Kidney (tissue), 14 donors: ENCODE data around the gene RYK. TPM values are rescaled to one million over a fixed set of nuclear protein-coding genes. Genes with fewer than 3 reads are reported as not detected.

Experiments used
- DNase-seq, 5 donors: peaks; one replicate each; pipeline ENCODE4 v3.0.0-alpha.2; 2013 to 2020
- FAIRE-seq: peaks from 2 replicates; lab custom pipeline; 2012; peaks lifted over from hg19 to GRCh38; lab: Jason Lieb, UNC
- H3K27ac ChIP-seq, 2 donors: one replicate each; pipeline ENCODE4 v1.7.0; 2013; ENCODE audit warnings: low read depth in 2 of 2, low read length in 2 of 2, inconsistent platforms in 1 of 2
- H3K27me3 ChIP-seq: one replicate; pipeline ENCODE4 v1.7.1; 2013; ENCODE audit warnings: low read length, inconsistent platforms; ENCODE audit not compliant: control insufficient read depth, insufficient read depth
- H3K36me3 ChIP-seq, 3 donors: one replicate each; pipeline versions ENCODE4 v1.7.0 to v1.7.1; 2013; ENCODE audit warnings: low read length in 3 of 3, control low read depth in 1 of 3, inconsistent platforms in 1 of 3; ENCODE audit not compliant: insufficient read depth in 3 of 3, control insufficient read depth in 2 of 3
- H3K4me1 ChIP-seq, 3 donors: one replicate each; pipeline versions ENCODE4 v1.7.0 to v1.7.1; 2013; ENCODE audit warnings: low read length in 3 of 3, inconsistent platforms in 1 of 3, low read depth in 1 of 3; ENCODE audit not compliant: control insufficient read depth in 2 of 3, insufficient read depth in 2 of 3
- H3K4me3 ChIP-seq, 3 donors: one replicate each; pipeline versions ENCODE4 v1.7.0 to v1.8.1; 2013; ENCODE audit warnings: low read length in 3 of 3, control low read depth in 1 of 3, inconsistent platforms in 1 of 3
- H3K9ac ChIP-seq, 3 donors: one replicate each; pipeline versions ENCODE4 v1.7.0 to v1.7.1; 2013; ENCODE audit warnings: low read length in 3 of 3, control low read depth in 1 of 3, inconsistent platforms in 1 of 3
- H3K9me3 ChIP-seq, 3 donors: one replicate each; pipeline versions ENCODE4 v1.7.0 to v1.7.1; 2013; ENCODE audit warnings: low read length in 3 of 3, control low read depth in 1 of 3, inconsistent platforms in 1 of 3; ENCODE audit not compliant: control insufficient read depth in 2 of 3, insufficient read depth in 1 of 3
- CTCF ChIP-seq: IDR thresholded peaks from 3 replicates; pipeline ENCODE4 v1.5.1; 2012; ENCODE audit warnings: mild to moderate bottlenecking, moderate library complexity, borderline replicate concordance; ENCODE audit not compliant: insufficient read depth; ENCODE audit errors: extremely low read depth
- intact Hi-C: fragments of 100-400 bp; cut with DNase I; formaldehyde crosslinking; loops from one replicate; pipeline ENCODE4 v1.11.1; 2022
- polyA plus RNA-seq: library from polyadenylated mRNA; stranded (reverse); fragments of 350-450 nt; fragmentation: Illumina TruSeq; extraction: RNeasy Lipid Tissue Mini Kit (QIAGEN cat#74804); gene quantifications from one replicate; pipeline ENCODE4 v1.2.3, GENCODE V29; 2014; ENCODE audit warnings: low read depth, low replicate concordance; ENCODE audit not compliant: insufficient read depth
- total RNA-seq: library from RNA; stranded (reverse); fragmentation: NEBNext Ultra II Directional; extraction: Animal tissue kit (Norgen Biotek cat#: 25700); gene quantifications from one replicate; pipeline ENCODE4 v1.2.1, GENCODE V29; 2021
- donor health status: control.
- donor health status: control.
- donor health status: control.
- donor health status: control.
- donor health status: control.
- donor health status: DM: yes; HTN: yes; CAD: no.
- donor health status: Normal renal cell carcinoma (clear cell type).

The RYK gene
- total and polyA plus RNA-seq, 2 donors from 2014 or later, result 32.2 to 50.9 TPM

DNA sequence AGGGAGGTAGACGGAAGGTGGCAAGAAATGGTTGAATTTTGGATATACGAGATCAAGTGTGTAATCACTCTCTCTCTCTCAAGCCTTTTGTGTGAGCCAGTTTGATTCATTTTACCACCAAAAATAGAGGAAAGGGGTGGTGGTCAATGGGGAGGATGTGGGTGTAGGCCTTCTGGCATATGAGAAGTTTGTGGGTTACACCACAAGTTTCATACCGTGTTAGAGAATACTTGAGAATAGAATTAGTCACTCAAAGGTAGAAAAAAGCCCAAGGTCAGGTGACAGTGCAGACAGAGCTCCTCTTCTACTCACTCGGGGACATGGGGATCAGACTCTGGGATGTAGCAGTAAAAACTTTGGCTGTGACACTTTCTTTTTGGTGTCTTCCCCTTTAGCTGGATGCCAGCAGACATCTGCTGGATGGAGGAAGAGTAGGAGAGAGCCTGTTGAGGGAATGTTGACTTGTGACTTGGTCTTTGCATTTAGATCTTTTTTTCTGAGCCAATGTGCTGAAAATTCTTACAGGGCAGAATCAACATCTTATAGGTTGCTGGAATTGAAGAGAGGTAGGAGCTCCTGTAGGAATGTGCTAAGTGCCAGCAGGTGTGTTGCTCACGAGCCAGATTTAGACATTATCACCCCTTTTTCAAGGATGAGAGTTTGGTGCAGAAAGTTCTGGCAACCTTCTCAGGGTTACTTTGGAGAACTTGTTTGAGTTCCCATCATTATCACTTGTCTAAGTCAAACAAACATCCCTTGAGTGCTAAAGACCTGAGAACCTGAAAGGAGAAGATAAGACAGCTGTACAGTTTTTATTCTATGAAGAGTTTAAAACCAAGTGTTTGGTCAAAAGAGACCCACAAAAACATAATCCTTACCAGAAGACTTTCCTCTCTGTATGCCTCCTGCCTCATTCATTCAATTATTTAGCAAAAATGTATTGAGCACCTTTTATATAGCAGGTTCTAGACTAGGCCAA, 43.9 kb upstream of the RYK start:
- intact Hi-C loops, result no loop called here
- Histone ChIP-seq H3K9ac (no peak overlapping the region), H3K27ac (no peak overlapping the region), H3K4me1 (peaks cover 0 to 2% (median 0%) of the 10 kb centered on the region in 3 donors), H3K9me3 (no peaks in the 10 kb centered on the region), H3K4me3 (no peak overlapping the region), H3K27me3 (no peaks in the 10 kb centered on the region), H3K36me3 (no peaks in the 10 kb centered on the region)
- DNase-seq (no peak), FAIRE-seq (no peak)
- no peak for TF ChIP-seq CTCF

DNA sequence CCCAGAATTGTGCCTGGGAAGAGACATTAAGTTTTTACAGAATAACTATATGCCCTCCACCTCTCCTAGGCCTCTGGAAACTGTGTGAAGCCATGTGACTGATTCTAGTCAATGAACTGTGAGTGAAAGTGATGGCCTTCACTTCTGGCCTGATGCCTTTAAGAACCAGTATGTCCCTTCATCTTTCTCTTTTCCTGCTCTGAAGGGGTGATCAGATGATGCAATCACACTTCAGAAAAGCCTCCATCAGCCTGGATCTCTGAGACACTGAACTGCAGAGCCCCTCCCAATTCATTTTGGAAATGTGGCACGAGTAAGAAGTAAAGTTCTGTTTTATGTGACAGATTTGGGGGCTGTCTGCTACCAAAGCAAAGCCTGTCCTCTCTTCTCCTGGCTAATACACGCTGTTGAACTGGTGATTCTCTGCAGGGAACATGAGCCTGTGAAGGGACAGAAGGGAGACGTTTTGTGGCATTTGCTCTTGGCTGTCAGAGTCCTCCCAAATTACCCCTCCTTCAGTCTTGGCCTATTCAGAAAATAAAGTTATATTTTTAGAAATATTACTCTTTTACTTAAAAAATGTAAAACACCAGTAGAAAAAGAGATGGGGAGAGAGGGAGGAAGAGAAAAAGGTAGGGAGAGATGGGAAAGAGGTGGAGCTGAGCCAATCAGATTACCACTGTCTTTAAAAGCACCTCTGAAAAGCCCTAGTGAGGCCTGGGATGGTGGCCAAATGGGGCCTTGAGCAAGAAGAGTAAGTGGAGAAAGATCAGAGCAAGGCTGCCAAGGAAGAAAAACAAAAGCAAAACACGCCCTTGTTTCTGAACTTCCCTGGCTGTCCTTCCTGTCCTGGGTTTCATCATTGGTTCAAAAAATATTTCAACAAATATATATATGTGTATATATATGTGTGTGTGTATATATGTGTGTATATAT, 40.9 kb upstream of the RYK start:
- TF ChIP-seq CTCF, result no peak
- no peak for FAIRE-seq
- H3K36me3 ChIP-seq, result no peaks in the 10 kb centered on the region
- no peaks in the 10 kb centered on the region for H3K9me3 ChIP-seq
- no peak overlapping the region for H3K27ac ChIP-seq
- H3K9ac ChIP-seq, result no peak overlapping the region
- H3K27me3 ChIP-seq, result no peaks in the 10 kb centered on the region
- intact Hi-C loops, result no loop called here
- H3K4me1 ChIP-seq, result peaks cover 0 to 2% (median 0%) of the 10 kb centered on the region in 3 donors
- peak in 1 of 5 donors; percentile 82 for DNase-seq
- H3K4me3 ChIP-seq, result no peak overlapping the region

DNA sequence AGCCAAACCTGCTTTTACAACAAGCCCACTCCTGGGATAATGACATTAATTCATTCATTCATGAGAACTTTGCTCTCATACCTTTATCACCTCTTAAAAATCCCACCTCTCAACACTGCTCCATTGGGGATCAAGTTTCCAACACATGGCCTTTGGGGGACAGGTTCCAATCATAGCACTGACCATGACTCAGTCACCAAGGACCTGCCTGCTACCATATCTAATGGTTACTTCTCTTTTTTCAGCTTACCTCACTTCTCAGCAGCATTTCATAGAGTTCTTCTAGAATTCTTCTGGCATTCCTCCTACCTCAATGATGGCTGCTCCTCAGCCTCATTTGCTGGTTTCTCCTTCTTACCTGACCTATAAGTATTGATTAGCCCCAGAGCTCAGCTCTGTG, 36.9 kb upstream of the RYK start:
- no peaks in the 10 kb centered on the region for H3K36me3 ChIP-seq
- no peak overlapping the region for H3K9ac ChIP-seq
- H3K27ac ChIP-seq, result no peak overlapping the region
- no peak overlapping the region for H3K4me3 ChIP-seq
- intact Hi-C loops, result no loop called here
- DNase-seq (no peak), FAIRE-seq (no peak)
- peaks cover 0 to 2% (median 0%) of the 10 kb centered on the region in 3 donors for H3K4me1 ChIP-seq
- TF ChIP-seq CTCF, result no peak
- H3K27me3 ChIP-seq, result no peaks in the 10 kb centered on the region
- H3K9me3 ChIP-seq, result no peaks in the 10 kb centered on the region
